HepG2 (cell line): ENCODE data around the gene SOX12. TPM values are rescaled to one million over a fixed set of nuclear protein-coding genes. Genes with fewer than 3 reads are reported as not detected.

Experiments
- ATF7-NPFF ChIP-seq: sonication (generic); formaldehyde crosslinking; IDR thresholded peaks from 2 replicates; pipeline ENCODE4 v1.8.1; 2023; ENCODE audit warnings: mild to moderate bottlenecking, low read depth, missing genetic modification reagents, moderate library complexity
- BCLAF1 ChIP-seq: fragments of 450-650 bp; IDR thresholded peaks from 2 replicates; pipeline ENCODE4 v1.6.1; 2017; ENCODE audit warnings: mild to moderate bottlenecking
- CHD2 ChIP-seq: IDR thresholded peaks from 2 replicates; pipeline ENCODE4 v1.6.1; 2011; ENCODE audit warnings: low read depth, low read length, improper control_type of control experiment
- HNF4A ChIP-seq: sonication (generic); formaldehyde crosslinking; IDR thresholded peaks from 2 replicates; pipeline ENCODE4 v1.4.0; 2020; ENCODE audit warnings: missing genetic modification reagents
- IKZF4 ChIP-seq: sonication (generic); formaldehyde crosslinking; IDR thresholded peaks from 2 replicates; pipeline ENCODE4 v1.5.1; 2020; ENCODE audit warnings: borderline replicate concordance, mild to moderate bottlenecking, low read depth, missing genetic modification reagents; ENCODE audit errors: not compliant biosample characterization
- MAFF ChIP-seq: IDR thresholded peaks from 2 replicates; pipeline ENCODE4 v1.6.1; 2011; ENCODE audit warnings: low read depth, low read length, improper control_type of control experiment
- RARA ChIP-seq: IDR thresholded peaks from 2 replicates; pipeline ENCODE4 v1.6.1; 2016; ENCODE audit warnings: missing genetic modification reagents, missing compliant biosample characterization
- RERE ChIP-seq: IDR thresholded peaks from 2 replicates; pipeline ENCODE4 v1.6.1; 2016; ENCODE audit warnings: low read depth, missing genetic modification reagents, missing compliant biosample characterization
- SOX6 ChIP-seq, 2 experiments: fragments of 450-650 bp in 1 of 2; sonication (generic) in 1 of 2; formaldehyde crosslinking in 1 of 2; IDR thresholded peaks; 2 replicates each; pipeline versions ENCODE4 v1.4.0 to v1.6.1; 2017 to 2020; ENCODE audit warnings: antibody characterized with exemption in 1 of 2, mild to moderate bottlenecking in 1 of 2, missing genetic modification reagents in 1 of 2
- ZBTB43 ChIP-seq: sonication (generic); formaldehyde crosslinking; conservative IDR thresholded peaks from 2 replicates; pipeline ENCODE4 v1.4.0; 2020; ENCODE audit warnings: missing genetic modification reagents
- ZFX ChIP-seq: sonication (generic); formaldehyde crosslinking; IDR thresholded peaks from 2 replicates; pipeline ENCODE4 v1.4.0; 2020; ENCODE audit warnings: mild to moderate bottlenecking, low read depth, missing genetic modification reagents, moderate library complexity
- ZNF12 ChIP-seq: sonication (generic); formaldehyde crosslinking; IDR thresholded peaks from 2 replicates; pipeline ENCODE4 v1.5.0; 2020; ENCODE audit warnings: missing genetic modification reagents
- ZNF30 ChIP-seq: sonication (generic); formaldehyde crosslinking; IDR thresholded peaks from 2 replicates; pipeline ENCODE4 v1.5.0; 2020; ENCODE audit warnings: mild to moderate bottlenecking, missing genetic modification reagents
- ZNF670 ChIP-seq: sonication (generic); formaldehyde crosslinking; IDR thresholded peaks from 2 replicates; pipeline ENCODE4 v1.8.0; 2022; ENCODE audit warnings: mild to moderate bottlenecking, missing genetic modification reagents, borderline replicate concordance
- ZNF772 ChIP-seq: sonication (generic); formaldehyde crosslinking; IDR thresholded peaks from 2 replicates; pipeline ENCODE4 v1.5.0; 2020; ENCODE audit warnings: mild to moderate bottlenecking, missing genetic modification reagents
- ZNF839 ChIP-seq: sonication (generic); formaldehyde crosslinking; IDR thresholded peaks from 2 replicates; pipeline ENCODE4 v1.4.0; 2020; ENCODE audit warnings: missing genetic modification reagents, mild to moderate bottlenecking, borderline replicate concordance
- polyA plus RNA-seq, 8 experiments: library from polyadenylated mRNA; depleted of rRNA in 3 of 8; stranded (reverse) in 7 of 8; unstranded in 1 of 8; fragments of >200 nt; fragmentation: Illumina TruSeq in 4 of 8; extraction: Trizol in 4 of 8; gene quantifications; 2 replicates each; pipeline versions ENCODE4 v1.2.1 to v1.2.3, GENCODE V29; 2011 to 2016; ENCODE audit warnings: low read depth in 4 of 8, missing spikeins in 1 of 8, mixed read lengths in 1 of 8; ENCODE audit not compliant: insufficient read depth in 1 of 8
- total RNA-seq, 5 experiments: library from RNA; depleted of rRNA; stranded (reverse); fragments of >200 nt; fragmentation: Illumina TruSeq; extraction: Trizol; gene quantifications; 2 replicates each; pipeline ENCODE4 v1.2.3, GENCODE V29; 2016; ENCODE audit warnings: low read depth in 1 of 5

Gene SOX12
- total and polyA plus RNA-seq, 2 of the 13 experiments (the other 11 are each of a cell fraction or from before 2014, with no cell fraction given), result 10.0 to 18.7 TPM

DNA sequence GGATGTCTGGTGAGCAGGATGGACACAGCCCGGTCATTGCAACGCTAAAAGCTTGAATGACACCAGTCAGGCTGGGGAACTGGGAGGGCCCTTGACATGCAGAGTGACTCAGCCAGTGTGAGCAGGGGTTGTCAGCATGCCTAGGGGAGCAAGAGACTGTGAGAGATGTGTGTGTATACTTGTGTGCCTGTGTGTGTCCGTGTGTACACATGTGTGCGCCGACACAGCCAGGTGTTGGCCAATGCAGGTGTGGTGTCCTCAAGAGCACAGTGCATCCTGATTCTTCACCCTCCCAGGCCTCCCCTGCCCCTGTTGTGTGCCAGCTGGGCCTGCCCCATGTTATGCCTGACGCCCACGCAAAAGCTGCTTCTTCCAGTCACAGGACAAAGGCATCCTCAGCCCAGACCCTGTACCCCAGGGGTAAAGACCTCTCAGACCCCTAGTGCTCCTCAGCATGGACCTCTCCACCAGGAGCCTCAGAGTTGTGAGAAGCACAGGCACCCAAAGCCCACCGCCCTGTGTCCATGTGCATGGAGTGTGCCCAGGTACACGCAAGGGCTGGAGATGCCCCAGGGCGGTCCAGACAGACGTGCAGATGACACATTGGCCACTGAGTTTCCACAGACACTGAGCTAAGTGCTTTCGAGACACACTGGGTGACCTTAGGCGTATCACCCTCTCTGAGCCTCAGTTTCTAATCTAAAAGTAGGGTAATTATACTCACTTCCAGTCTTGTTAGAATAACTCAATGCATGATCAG lies 38.1 kb downstream of the SOX12 start (continued):
- TF ChIP-seq ZBTB43, result peak; percentile 71; the same call in 1 of the 2 replicates
- no peak for TF ChIP-seq HNF4A (CRISPR knock-in tag)
- TF ChIP-seq RARA, result no peak; the same call in 1 of the 2 replicates
- TF ChIP-seq ZFX (CRISPR knock-in tag), result no peak
- TF ChIP-seq CHD2, result no peak
- TF ChIP-seq ZNF839, result no peak
- no peak for TF ChIP-seq ZNF12 (CRISPR knock-in tag)
- no peak for TF ChIP-seq RERE (CRISPR knock-in tag)
- no peak for TF ChIP-seq ZNF670 (CRISPR knock-in tag)
- 0 out of 2 replicates have a peak, but pooled peaks have one; percentile 43 for TF ChIP-seq ZNF772 (CRISPR knock-in tag)
- TF ChIP-seq MAFF, result no peak
- no peak for TF ChIP-seq ZNF30 (CRISPR knock-in tag)
- TF ChIP-seq SOX6 (IDR thresholded peaks at IDR 0.05), result no peak
- no peak for TF ChIP-seq SOX6 (CRISPR knock-in tag; IDR thresholded peaks at IDR 0.05)
- TF ChIP-seq IKZF4, result no peak
- no peak for TF ChIP-seq ATF7-NPFF (CRISPR knock-in tag)
- TF ChIP-seq BCLAF1, result no peak
